T47D (cell line): ENCODE data around the gene TMEM140.
"Not testable (repeated sequence)": the region's sequence is repeated elsewhere in the genome, so short reads cannot be mapped to it uniquely, and the experiment has no call there.

Experiments used
- DNase-seq, 2 experiments: peaks; one replicate each; pipeline versions ENCODE4 v3.0.0 to v3.0.0-alpha.2; 2011 to 2012; ENCODE audit warnings: low read depth in 1 of 2, low spot score in 1 of 2
- JUND ChIP-seq: IDR thresholded peaks from 2 replicates; pipeline ENCODE4 v1.6.1; 2012; ENCODE audit warnings: low read depth
- in situ Hi-C: cut with HindIII; loops from 2 replicates; pipeline ENCODE4 v1.10.0; 2016; ENCODE audit warnings: low sequenced_read_pairs, low pct_unique_long_range_greater_than_20kb

The TMEM140 gene

GRCh38 chr7:135170274-135170997 is 22.6 kb downstream of the TMEM140 start, which contains the start of gene CYREN:
TSS of gene CYREN (minus strand) at chr7:135170707. CDS start at chr7:135168922, 1,785 bp downstream.
- peak; percentile 89 to 93 for DNase-seq
- TF ChIP-seq JUND = no peak
- in situ Hi-C loops = no loop called here

- in situ Hi-C loops = not testable (repeated sequence)
Measured at GRCh38 chr7:135170998-135171481, 23.2 kb downstream of the TMEM140 start.

GRCh38 chr7:135171581-135172291 is 23.9 kb downstream of the TMEM140 start:
- DNase-seq, in situ Hi-C loops: not testable (repeated sequence)

More at GRCh38 chr7:135170998-135171481, 23.2 kb downstream of the TMEM140 start:
- not testable (repeated sequence) for DNase-seq

GRCh38 chr7:135173916-135174315 is 26.0 kb downstream of the TMEM140 start:
- DNase-seq, in situ Hi-C loops: not testable (repeated sequence)

GRCh38 chr7:135174941-135175340 is 27.1 kb downstream of the TMEM140 start:
- DNase-seq = no peak
- TF ChIP-seq JUND = no peak
- in situ Hi-C loops = no loop called here

- in situ Hi-C loops = no loop called here
- no peak for DNase-seq
- TF ChIP-seq JUND = no peak
Measured at GRCh38 chr7:135175931-135176330, 28.1 kb downstream of the TMEM140 start.

GRCh38 chr7:135177028-135177696 is 29.3 kb downstream of the TMEM140 start:
- DNase-seq = peak; percentile 31 to 93
- TF ChIP-seq JUND = 0 out of 2 replicates have a peak, but pooled peaks have one; percentile 34
- in situ Hi-C loops = no loop called here

GRCh38 chr7:135178364-135178763 is 30.5 kb downstream of the TMEM140 start:
- TF ChIP-seq JUND = no peak
- no peak for DNase-seq
- in situ Hi-C loops = no loop called here

GRCh38 chr7:135179321-135179925 is 31.6 kb downstream of the TMEM140 start:
- in situ Hi-C loops = no loop called here
- no peak for TF ChIP-seq JUND
- no peak for DNase-seq

- in situ Hi-C loops = no loop called here
- no peak for TF ChIP-seq JUND
- no peak for DNase-seq
Measured at GRCh38 chr7:135180122-135180521, 32.2 kb downstream of the TMEM140 start.

- no peak for DNase-seq
- in situ Hi-C loops = no loop called here
- TF ChIP-seq JUND = no peak
Measured at GRCh38 chr7:135181261-135181928, 33.5 kb downstream of the TMEM140 start.
